GM18526 (cell line): Measurements from ENCODE around the gene LRRC63.

Experiments
- POLR2A ChIP-seq: IDR thresholded peaks from 3 replicates; pipeline ENCODE4 v1.6.1; 2011; ENCODE audit not compliant: insufficient read length; ENCODE audit errors: extremely low read depth

The LRRC63 gene

DNA sequence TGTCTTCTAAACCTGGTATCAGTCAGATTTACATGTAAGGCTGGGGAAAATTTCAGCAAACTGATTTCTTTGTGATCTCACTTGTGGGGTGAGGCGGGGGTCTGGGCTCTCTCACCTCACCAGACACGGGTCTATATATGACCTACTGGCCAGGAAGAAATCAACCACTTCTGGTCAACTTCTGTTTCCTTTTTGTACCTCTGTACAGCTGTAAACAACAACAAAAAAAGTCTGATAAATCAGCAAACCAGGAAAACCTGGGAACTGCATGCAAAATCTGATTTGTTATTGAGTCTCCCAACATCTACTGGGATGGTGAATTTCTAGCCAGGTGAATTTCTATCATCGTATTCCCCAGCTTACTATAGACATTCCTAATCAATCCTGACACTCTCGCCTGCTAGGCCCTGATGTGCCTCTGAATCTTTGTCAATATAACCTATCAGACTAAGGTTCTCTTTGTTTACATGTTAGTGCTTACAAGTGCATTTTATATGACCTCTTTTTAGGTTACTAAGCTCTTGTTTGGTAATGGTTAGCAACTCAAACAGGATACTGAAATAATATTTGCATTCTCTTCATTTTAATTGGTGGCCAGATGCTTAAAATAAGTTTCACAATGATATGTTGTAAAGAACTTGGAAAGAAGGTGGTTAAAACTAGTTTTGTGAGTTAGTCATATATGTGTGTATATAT lies 77.7 kb downstream of the LRRC63 start:
- no peak for TF ChIP-seq POLR2A

DNA sequence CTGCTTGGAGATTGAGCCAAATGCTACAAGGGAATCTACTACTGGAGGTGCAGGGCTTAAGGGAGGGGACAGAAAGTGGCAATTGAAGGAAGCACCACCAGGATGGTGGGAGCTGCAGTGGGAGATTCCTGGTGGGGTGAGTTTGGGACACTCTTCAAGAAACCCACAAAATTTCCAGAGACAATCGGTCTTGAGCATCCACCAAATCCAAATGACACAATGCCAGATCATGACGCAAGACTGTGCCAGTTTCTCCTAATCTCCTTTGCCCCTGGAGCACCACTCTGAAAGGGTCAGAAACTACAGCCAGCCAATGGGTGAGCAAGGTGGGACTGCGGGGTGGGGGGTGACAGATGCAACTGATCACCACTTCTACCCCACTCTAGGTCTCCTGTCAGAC lies 78.7 kb downstream of the LRRC63 start:
- no peak for TF ChIP-seq POLR2A

GRCh38 chr13:46293436-46293835 lies 81.7 kb downstream of the LRRC63 start:
- no peak for TF ChIP-seq POLR2A

DNA sequence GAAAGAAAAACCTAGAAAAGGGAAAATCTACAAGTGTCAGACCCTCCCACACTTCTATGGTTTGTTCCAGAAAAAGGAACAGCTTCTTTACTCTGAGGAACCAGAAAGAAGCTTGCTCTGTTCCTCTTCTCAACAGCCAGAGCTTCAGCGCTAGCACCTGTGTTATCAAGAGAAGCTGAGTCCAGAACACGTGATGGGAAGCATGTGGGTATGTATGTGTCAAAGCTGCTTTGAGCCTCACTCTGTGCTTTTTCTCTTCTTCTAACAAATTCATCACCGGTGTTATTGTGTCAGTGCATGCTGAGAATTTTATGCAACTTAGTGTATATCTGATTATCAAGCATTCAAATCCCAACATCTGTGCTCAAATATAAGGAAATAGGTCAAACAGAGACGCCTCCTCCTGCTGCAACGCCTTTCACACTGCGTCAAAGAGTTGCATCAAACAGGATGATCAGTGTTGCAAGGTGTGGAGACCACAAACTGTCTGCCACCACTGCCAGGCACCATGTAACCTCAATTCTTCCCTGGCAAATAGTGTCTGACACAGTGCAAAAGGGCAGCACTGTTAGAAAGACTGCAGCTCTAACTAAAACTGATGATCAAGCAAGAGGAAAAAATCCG lies 83.9 kb downstream of the LRRC63 start:
- no peak for TF ChIP-seq POLR2A

- TF ChIP-seq POLR2A, result no peak
Measured at GRCh38 chr13:46296115-46296822, 84.5 kb downstream of the LRRC63 start.

DNA sequence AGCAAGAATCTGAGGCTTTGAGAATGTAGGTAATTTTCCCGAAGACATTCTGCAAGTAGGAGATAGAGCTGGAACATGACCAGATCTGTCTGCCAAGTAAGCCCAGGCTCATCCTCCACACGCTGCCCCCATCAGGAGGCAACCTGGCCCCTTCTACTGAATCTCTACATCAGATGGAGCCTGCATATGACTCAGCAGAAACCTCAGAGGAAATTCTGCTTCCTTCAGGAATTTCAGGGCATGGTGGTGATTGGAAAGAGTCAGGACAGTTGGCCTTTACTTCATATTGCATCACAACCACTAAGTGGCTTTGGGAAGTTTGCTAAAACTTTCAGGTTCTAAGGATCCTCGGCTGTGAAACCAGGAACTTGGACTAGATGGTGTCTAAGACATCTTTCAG lies 85.2 kb downstream of the LRRC63 start:
- no peak for TF ChIP-seq POLR2A

DNA sequence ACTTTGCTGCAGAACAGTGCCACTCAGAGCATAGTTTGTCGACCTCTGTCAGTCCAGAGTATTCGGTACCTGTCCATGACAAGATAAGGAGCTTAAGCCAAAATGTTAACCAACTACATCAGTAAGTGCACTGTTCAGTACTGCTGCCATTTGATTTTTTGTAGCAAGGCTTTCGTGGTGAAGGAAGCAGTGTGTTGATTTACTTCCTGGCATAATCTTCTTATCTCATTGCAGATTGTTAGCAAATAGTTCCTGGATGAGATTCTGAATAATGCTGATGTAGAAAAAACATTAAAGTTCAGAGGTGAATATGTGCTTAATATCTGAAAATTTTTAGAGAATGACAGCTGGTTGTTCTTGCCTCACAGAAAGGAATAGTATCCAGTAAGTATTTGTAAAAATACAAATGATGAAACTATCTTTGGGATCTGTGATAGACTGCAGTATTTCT lies 85.7 kb downstream of the LRRC63 start:
- no peak for TF ChIP-seq POLR2A

DNA sequence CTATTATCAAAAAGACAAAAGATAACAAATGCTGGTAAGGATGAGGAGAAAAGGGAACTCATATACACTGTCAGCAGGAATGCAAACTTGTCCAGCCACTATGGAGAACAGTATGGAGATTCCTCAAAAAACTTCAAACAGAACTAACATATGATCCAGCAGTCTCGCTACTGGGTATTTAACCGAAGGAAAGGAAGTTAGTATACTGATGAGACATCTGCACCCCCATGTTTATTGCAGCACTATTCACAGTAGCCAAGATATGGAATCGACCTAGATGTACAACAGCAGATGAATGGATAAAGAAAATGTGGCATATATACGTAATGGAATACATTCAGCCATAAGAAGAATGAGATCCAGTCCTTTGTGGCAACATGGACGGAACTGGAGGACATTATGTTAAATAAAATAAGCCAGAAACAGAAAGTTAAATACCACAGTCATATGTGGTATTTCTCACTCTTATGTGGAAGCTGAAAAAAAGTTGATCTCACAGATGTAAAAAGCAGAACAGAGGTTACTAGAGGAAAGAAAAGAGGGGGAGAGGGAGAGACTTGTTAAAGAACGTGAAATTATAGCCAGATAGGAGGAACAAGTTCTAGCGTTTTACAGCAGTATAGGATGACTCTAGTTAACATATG lies 92.1 kb downstream of the LRRC63 start:
- no peak for TF ChIP-seq POLR2A

GRCh38 chr13:46304546-46304945 lies 92.8 kb downstream of the LRRC63 start:
- TF ChIP-seq POLR2A, result no peak

GRCh38 chr13:46307554-46307953 lies 95.8 kb downstream of the LRRC63 start:
- TF ChIP-seq POLR2A, result no peak

- no peak for TF ChIP-seq POLR2A
Measured at GRCh38 chr13:46310066-46310465, 98.3 kb downstream of the LRRC63 start.

- TF ChIP-seq POLR2A, result no peak
Measured at GRCh38 chr13:46311217-46311616, 99.5 kb downstream of the LRRC63 start.

DNA sequence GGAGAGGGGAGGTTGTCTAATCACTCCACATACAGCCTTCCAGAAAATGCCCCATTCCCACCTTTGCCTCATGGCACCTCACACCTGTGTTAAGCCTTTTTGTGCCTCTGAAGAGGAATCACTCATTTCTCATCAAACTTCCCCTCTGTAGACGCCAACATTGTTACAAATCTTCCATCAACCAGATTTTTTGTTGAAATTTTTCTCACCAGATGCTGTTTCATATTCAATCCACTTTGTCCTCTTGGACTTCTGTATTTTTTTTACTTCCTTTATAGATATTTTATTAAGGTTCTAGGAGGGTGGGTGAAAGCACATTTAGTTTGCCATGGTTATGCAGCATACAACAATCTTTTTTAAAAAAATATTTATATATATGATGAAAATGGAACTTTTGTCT lies 101.3 kb downstream of the LRRC63 start:
- no peak for TF ChIP-seq POLR2A

DNA sequence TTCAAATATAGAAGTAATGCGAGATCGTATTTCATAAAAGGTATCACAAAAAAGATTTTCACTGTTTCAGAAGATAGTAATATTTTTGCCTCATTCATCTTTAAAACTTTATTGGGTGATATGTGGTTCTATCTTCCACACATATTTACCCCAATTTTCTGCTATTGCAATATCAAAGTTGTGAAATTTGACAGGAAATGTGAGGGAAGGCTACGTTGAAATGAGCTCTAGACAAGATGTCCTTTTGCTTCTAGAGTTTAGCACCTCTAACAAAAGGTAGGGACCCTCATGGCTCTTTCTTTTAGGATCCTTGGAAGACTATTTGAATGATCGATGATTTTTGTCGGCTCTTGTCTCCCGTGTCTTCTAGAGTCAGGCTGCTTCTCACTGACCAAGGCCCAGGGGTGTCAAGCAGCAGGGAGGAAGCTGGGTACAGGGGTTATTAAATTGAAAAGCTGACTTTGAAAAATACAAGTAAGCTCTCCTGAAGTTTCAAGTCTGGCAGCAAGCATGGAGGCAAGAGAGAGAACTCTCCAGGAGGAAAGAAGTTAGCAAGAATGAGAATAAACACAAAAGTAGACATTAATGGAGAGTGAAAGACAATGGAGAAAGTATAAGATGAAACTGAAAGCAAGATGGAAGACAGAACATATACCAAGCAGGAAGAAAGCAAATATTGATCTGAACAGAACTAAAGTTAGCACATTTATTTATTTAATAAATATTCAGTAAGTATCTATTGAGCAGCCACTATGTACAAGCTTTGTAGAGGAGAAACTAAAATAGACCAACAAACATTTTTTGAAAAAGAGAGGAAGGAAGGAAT lies 101.9 kb downstream of the LRRC63 start:
- TF ChIP-seq POLR2A, result no peak

DNA sequence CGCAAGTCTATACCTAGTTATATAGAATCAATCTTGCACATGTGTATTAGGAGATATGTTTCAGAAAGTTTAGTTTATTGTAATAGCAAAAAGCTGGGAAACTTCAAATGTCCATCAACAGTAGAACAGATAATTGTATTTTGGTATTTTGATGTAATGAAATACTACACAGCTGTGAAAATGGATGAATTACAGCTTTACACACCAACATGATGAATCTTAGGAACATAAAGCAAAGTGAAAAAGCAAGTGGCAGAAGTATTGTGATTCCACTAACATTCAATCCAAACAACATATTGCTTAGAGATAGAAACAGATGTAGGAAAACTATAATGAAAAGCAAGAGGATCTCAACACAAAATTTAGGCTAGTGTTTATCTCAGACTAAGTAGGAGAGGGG lies 102.9 kb downstream of the LRRC63 start:
- no peak for TF ChIP-seq POLR2A
